ENCODE results near the gene CCDC88B.

DNA sequence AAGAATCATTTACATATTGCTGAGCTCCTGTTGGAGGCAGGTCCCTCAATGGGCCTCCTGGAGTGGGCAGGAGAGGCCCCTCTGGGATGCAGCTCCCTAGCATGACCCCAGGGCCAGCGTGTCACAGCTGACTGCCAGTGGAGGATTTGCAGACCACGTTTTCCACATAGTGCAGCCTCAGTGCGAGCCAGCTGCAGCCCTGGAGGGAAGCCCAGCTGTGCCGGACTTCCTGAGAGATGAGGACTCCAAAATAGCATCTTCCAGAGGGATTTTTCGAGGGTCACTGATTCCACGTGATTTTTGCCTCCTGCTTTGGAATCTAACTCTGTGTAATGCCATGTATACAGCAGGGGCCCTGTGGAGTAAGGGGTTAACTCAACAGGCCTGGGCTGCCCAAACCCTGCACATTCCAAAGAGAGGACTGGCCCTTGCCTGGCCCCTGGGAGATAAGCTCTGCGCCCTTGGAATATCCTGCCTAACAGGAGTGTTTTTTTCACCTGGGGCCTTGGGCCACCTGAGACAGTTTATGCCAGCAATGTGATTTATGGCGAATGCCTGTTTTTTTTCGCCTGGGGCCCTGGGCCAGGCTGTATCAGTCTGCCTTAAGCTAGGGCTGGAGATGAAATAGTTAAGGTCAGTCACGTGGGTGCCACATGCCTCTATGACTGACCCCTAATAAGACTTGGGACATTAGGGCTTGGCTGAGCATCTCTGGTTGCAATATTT, 66.4 kb downstream of the CCDC88B start:
- TF ChIP-seq CTCF (IDR thresholded peaks at IDR 0.05) (no peak), POLR2AphosphoS5 (IDR thresholded peaks at IDR 0.05; ENCODE audit: low read depth, low read length) (no peak)

Measured in Panc1 (cell line).